ENCODE results near the gene GPR108.
A peak's percentile ranks its signal among the peaks of the same experiment; 100 is the strongest.

Gene GPR108

GRCh38 chr19:6736169-6736916 is 1.0 kb downstream of the GPR108 start:
- peak; percentile 68 for DNase-seq

GRCh38 chr19:6735181-6735911 is 2.0 kb downstream of the GPR108 start:
- DNase-seq: no peak

GRCh38 chr19:6734096-6734696 is 3.2 kb downstream of the GPR108 start:
- DNase-seq: no peak

GRCh38 chr19:6733338-6734095 is 3.9 kb downstream of the GPR108 start:
- DNase-seq: no peak

- DNase-seq: no peak
These were observed 4.5 kb downstream of the GPR108 start for GRCh38 chr19:6732803-6733337.

GRCh38 chr19:6731822-6732221 is 5.6 kb downstream of the GPR108 start:
- no peak for DNase-seq

- DNase-seq: no peak
These were observed 6.3 kb downstream of the GPR108 start for GRCh38 chr19:6730941-6731670.

GRCh38 chr19:6730153-6730804 is 7.1 kb downstream of the GPR108 start:
- peak; percentile 19 for DNase-seq

- no peak for DNase-seq
These were observed 7.7 kb downstream of the GPR108 start for GRCh38 chr19:6729573-6730152.

GRCh38 chr19:6728346-6728745 is 9.0 kb downstream of the GPR108 start:
- no peak for DNase-seq

GRCh38 chr19:6725513-6726231 is 11.7 kb downstream of the GPR108 start:
- DNase-seq: no peak

- DNase-seq: no peak
These were observed 12.5 kb downstream of the GPR108 start for GRCh38 chr19:6724631-6725492.

GRCh38 chr19:6723738-6724137 is 13.6 kb downstream of the GPR108 start:
- no peak for DNase-seq

- DNase-seq: no peak
These were observed 14.2 kb downstream of the GPR108 start for GRCh38 chr19:6723108-6723618.

GRCh38 chr19:6721773-6722172 is 15.6 kb downstream of the GPR108 start:
- no peak for DNase-seq

- DNase-seq: no peak
These were observed 16.3 kb downstream of the GPR108 start for GRCh38 chr19:6721138-6721474.

- DNase-seq: no peak
These were observed 16.8 kb downstream of the GPR108 start, which contains the start of gene C3 for GRCh38 chr19:6720369-6721137. Gene C3 (minus strand): TSS chr19:6720650. CDS start chr19:6720589, 61 bp downstream.

- DNase-seq: no peak
These were observed 17.4 kb downstream of the GPR108 start for GRCh38 chr19:6719992-6720368.

GRCh38 chr19:6719540-6719861 is 17.9 kb downstream of the GPR108 start:
- no peak for DNase-seq

Measured in CD4-positive, alpha-beta T cell treated with Interleukin-17A for 4 hours (primary cell).